Ishikawa (cell line): ENCODE data around the gene RBM44.

Source experiments
- CEBPB ChIP-seq: IDR thresholded peaks from 2 replicates; pipeline ENCODE4 v1.6.1; 2012
- CREB1 ChIP-seq: IDR thresholded peaks from 2 replicates; pipeline ENCODE4 v1.6.1; 2012; ENCODE audit warnings: low read depth
- EGR1 ChIP-seq: IDR thresholded peaks from 2 replicates; pipeline ENCODE4 v1.6.1; 2012
- EP300 ChIP-seq: IDR thresholded peaks from 2 replicates; pipeline ENCODE4 v1.6.1; 2012; ENCODE audit warnings: borderline replicate concordance
- FOXM1 ChIP-seq: IDR thresholded peaks from 2 replicates; pipeline ENCODE4 v1.6.1; 2012; ENCODE audit warnings: low read depth, borderline replicate concordance
- NFIC ChIP-seq: IDR thresholded peaks from 2 replicates; pipeline ENCODE4 v1.6.1; 2012
- RAD21 ChIP-seq: IDR thresholded peaks from 2 replicates; pipeline ENCODE4 v1.6.1; 2012; ENCODE audit warnings: low read depth
- TAF1 ChIP-seq: IDR thresholded peaks from 2 replicates; pipeline ENCODE4 v1.6.1; 2012; ENCODE audit warnings: low read depth, mild to moderate bottlenecking
- TCF12 ChIP-seq: IDR thresholded peaks from 2 replicates; pipeline ENCODE4 v1.6.1; 2012; ENCODE audit warnings: low read depth
- TEAD4 ChIP-seq: IDR thresholded peaks from 2 replicates; pipeline ENCODE4 v1.6.1; 2012
- YY1 ChIP-seq: IDR thresholded peaks from 2 replicates; pipeline ENCODE4 v1.6.1; 2012; ENCODE audit warnings: low read depth
- ZBTB7A ChIP-seq: IDR thresholded peaks from 2 replicates; pipeline ENCODE4 v1.6.1; 2012; ENCODE audit warnings: low read depth
- TF ChIP-seq, protein P1 (sequence below): IDR thresholded peaks from 2 replicates; pipeline ENCODE4 v1.6.1; 2012; ENCODE audit warnings: low read depth, mild to moderate bottlenecking
- TF ChIP-seq, protein P2 (sequence below): IDR thresholded peaks from 2 replicates; pipeline ENCODE4 v1.6.1; 2012
- TF ChIP-seq, protein P3 (sequence below): IDR thresholded peaks from 2 replicates; pipeline ENCODE4 v1.6.1; 2012

The RBM44 gene

GRCh38 chr2:237815637-237816036 is 17.1 kb downstream of the RBM44 start:
- TF ChIP-seq CREB1 (no peak), EP300 (no peak), TCF12 (no peak), CEBPB (no peak), FOXM1 (no peak), RAD21 (no peak), YY1 (no peak), TEAD4 (no peak), NFIC (no peak), TAF1 (no peak), EGR1 (no peak), ZBTB7A (no peak)
- TF ChIP-seq, protein P1, sequence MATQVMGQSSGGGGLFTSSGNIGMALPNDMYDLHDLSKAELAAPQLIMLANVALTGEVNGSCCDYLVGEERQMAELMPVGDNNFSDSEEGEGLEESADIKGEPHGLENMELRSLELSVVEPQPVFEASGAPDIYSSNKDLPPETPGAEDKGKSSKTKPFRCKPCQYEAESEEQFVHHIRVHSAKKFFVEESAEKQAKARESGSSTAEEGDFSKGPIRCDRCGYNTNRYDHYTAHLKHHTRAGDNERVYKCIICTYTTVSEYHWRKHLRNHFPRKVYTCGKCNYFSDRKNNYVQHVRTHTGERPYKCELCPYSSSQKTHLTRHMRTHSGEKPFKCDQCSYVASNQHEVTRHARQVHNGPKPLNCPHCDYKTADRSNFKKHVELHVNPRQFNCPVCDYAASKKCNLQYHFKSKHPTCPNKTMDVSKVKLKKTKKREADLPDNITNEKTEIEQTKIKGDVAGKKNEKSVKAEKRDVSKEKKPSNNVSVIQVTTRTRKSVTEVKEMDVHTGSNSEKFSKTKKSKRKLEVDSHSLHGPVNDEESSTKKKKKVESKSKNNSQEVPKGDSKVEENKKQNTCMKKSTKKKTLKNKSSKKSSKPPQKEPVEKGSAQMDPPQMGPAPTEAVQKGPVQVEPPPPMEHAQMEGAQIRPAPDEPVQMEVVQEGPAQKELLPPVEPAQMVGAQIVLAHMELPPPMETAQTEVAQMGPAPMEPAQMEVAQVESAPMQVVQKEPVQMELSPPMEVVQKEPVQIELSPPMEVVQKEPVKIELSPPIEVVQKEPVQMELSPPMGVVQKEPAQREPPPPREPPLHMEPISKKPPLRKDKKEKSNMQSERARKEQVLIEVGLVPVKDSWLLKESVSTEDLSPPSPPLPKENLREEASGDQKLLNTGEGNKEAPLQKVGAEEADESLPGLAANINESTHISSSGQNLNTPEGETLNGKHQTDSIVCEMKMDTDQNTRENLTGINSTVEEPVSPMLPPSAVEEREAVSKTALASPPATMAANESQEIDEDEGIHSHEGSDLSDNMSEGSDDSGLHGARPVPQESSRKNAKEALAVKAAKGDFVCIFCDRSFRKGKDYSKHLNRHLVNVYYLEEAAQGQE = no peak
- TF ChIP-seq, protein P2, sequence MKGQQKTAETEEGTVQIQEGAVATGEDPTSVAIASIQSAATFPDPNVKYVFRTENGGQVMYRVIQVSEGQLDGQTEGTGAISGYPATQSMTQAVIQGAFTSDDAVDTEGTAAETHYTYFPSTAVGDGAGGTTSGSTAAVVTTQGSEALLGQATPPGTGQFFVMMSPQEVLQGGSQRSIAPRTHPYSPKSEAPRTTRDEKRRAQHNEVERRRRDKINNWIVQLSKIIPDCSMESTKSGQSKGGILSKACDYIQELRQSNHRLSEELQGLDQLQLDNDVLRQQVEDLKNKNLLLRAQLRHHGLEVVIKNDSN = no peak
- TF ChIP-seq, protein P3, sequence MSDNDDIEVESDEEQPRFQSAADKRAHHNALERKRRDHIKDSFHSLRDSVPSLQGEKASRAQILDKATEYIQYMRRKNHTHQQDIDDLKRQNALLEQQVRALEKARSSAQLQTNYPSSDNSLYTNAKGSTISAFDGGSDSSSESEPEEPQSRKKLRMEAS = no peak

DNA sequence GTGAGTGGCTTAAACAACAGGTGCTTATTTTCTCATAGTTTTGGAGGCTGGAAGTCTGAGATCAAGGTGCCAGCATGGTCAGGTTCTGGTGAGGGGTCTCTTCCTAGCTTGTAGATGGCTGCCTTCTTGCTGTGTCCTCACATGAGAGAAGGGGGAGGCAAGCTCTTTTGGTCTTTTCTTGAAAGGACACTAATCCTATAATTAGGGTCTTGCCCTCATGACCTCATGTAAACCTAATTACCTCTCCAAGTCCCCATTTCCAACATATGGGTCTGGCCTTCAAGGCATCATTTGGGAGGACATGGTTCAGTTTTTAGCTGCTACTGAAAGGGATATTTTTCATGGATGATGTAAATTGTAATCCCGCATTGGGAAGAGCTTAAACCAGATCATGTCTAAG is 18.0 kb downstream of the RBM44 start:
- TF ChIP-seq TCF12 = no peak
- no peak for TF ChIP-seq NFIC
- TF ChIP-seq, protein P3 = no peak
- TF ChIP-seq, protein P2 = no peak
- TF ChIP-seq RAD21 = no peak
- TF ChIP-seq, protein P1 = no peak

GRCh38 chr2:237818066-237818473 is 19.5 kb downstream of the RBM44 start:
- TF ChIP-seq EP300 (no peak), FOXM1 (no peak), EGR1 (no peak), NFIC (no peak), ZBTB7A (no peak), TEAD4 (no peak), CEBPB (no peak), RAD21 (no peak), TCF12 (no peak)
- TF ChIP-seq, protein P2 = no peak
- TF ChIP-seq, protein P3 = no peak
- TF ChIP-seq, protein P1 = no peak

- TF ChIP-seq, protein P2 = no peak
- TF ChIP-seq NFIC = no peak
- TF ChIP-seq CREB1 = no peak
- no peak for TF ChIP-seq ZBTB7A
- TF ChIP-seq YY1 = no peak
- TF ChIP-seq RAD21 = no peak
- TF ChIP-seq EP300 = no peak
- TF ChIP-seq, protein P3 = no peak
- no peak for TF ChIP-seq TEAD4
- TF ChIP-seq, protein P1 = no peak
- no peak for TF ChIP-seq FOXM1
- no peak for TF ChIP-seq TAF1
- TF ChIP-seq EGR1 = no peak
- TF ChIP-seq TCF12 = no peak
These were observed 20.7 kb downstream of the RBM44 start for GRCh38 chr2:237819231-237819630.
